NK-92 (cell line): Measurements from ENCODE around the gene C16orf96.

Source experiments
- DNase-seq: peaks from one replicate; lab custom pipeline; 2025; ENCODE audit not compliant: unreplicated experiment; lab: John Stamatoyannopoulos, UW

C16orf96 gene

GRCh38 chr16:4599545-4599944 is 43.4 kb downstream of the C16orf96 start:
- no peak for DNase-seq

DNA sequence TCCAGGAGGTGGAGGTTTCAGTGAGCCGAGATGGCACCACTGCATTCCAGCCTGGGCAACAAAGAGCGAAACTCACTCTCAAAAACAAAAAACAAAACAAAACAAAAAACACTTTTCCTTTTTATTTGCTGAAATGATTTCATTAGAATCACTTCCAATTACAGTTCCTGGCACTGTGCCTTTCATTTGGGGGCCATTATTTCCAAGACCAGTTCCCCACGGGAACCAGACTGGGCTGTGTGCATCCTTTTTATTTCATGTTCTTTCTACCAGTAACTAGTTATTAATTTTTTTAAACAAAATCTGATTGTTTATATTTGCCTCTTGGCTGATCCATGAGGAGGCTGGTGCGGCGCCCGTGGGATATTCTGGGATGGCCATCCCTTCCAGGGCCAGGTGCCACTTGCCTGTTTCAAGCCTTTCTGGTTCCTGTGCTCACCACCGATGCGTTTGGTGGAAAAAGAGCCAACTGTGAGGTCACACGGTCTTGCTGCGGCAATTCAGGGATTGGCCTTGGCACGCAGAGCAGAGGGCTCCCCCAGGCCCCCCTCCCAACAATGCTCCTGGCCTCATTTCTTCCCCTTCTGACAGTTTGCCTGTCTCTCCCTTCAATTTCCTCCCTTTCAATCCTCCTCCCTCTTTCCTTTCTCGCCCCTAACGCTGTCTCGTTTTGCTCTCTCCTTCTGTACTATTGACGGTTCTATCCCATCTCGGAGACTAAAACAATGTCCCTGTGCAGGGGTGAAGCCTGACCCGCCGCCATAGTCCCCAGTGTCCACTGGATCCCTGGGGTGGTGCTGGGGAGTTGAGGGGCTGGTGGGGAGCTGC is 45.1 kb downstream of the C16orf96 start:
- DNase-seq = no peak

- no peak for DNase-seq
Observed at GRCh38 chr16:4601864-4602186, 45.7 kb downstream of the C16orf96 start.

- DNase-seq = no peak
Observed at GRCh38 chr16:4602331-4602730, 46.2 kb downstream of the C16orf96 start.

DNA sequence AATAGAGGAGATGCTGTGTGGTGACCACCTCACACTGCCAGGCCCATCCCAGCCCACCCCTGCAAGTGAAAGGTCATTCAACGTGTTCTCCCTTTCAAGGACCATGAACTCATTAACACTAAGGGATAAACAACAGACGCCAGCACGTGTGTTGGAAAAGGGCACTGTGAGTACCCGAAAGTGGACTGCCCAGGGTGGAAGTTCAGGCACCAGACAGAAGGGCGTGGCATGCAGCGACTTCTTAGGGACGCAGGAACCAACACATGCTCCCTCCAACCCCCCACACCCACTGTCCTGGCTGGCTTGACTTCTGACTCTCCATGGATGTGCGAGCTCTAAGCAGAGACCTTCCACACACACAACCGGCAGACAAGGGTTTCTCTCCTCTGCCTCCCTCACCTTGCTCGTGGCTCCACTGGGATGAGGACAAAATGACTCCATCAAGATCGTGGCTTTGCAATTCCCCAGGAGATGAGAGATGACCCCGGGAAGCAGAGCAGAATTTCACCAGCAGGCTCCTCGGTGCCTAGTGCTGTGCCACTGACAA is 47.6 kb downstream of the C16orf96 start:
- no peak for DNase-seq

DNA sequence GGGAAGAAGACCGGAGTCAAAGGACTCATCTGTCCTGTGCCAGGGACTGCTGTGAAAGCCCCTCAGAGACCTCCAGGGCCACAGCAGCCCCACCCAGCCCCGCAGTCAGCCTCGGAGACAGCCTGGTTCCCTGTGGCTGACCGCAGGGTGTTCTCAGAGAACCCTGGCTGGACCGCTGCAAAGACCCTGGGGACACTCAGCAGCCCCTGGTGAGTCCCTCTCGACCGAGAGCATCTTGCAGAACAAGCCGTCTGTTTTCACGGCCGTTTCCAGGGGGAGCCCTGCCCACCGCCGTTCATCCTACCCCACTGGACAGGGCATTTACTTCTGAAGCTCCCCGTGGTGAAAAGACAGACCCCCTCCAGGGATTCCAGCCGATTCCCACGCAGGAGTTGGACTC is 48.3 kb downstream of the C16orf96 start:
- DNase-seq = no peak

GRCh38 chr16:4606354-4606753 is 50.2 kb downstream of the C16orf96 start:
- no peak for DNase-seq

- DNase-seq = no peak
Observed at GRCh38 chr16:4607841-4608703, 51.9 kb downstream of the C16orf96 start.

- no peak for DNase-seq
Observed at GRCh38 chr16:4608704-4608980, 52.5 kb downstream of the C16orf96 start.

DNA sequence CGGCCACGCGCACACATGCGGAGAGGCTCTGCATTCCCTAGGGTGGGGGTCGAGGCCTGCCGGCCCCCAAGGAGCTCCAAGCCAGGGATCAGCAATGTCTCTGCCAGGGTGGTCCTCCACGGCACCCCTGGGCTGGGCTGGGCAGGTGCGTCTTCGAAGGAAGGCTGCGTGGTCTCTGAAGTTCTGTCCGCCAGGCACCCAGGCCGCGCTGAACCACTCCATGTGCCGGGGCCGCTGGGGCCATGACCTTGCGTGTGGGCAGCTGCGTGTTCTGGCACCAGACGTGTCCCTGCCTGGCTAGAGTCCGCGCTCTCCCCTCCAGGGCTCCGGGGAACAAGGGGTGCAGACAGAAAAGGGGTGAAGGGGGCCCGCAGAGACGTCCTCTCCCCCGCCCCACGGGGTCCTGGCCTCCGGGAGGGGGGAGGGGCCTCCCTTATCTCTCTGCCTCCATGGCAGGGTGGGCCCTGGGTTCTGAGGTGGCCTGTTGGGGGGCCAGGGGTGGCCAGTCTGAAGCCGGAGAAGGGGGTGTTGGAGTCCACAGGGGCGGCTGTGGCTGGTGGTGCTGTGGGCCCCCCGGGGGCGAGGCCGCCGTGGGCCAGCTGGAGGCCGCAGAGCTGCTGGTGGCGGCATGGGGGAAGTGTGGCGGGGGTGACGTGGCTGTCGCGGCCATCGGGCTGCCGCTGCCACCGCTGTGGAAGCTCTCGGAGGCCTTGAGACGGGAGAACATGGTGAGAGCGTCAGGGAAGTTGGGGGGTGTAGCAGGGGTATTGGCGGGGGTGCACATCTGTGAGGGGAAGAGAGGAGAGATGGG is 53.3 kb downstream of the C16orf96 start:
- no peak for DNase-seq

DNA sequence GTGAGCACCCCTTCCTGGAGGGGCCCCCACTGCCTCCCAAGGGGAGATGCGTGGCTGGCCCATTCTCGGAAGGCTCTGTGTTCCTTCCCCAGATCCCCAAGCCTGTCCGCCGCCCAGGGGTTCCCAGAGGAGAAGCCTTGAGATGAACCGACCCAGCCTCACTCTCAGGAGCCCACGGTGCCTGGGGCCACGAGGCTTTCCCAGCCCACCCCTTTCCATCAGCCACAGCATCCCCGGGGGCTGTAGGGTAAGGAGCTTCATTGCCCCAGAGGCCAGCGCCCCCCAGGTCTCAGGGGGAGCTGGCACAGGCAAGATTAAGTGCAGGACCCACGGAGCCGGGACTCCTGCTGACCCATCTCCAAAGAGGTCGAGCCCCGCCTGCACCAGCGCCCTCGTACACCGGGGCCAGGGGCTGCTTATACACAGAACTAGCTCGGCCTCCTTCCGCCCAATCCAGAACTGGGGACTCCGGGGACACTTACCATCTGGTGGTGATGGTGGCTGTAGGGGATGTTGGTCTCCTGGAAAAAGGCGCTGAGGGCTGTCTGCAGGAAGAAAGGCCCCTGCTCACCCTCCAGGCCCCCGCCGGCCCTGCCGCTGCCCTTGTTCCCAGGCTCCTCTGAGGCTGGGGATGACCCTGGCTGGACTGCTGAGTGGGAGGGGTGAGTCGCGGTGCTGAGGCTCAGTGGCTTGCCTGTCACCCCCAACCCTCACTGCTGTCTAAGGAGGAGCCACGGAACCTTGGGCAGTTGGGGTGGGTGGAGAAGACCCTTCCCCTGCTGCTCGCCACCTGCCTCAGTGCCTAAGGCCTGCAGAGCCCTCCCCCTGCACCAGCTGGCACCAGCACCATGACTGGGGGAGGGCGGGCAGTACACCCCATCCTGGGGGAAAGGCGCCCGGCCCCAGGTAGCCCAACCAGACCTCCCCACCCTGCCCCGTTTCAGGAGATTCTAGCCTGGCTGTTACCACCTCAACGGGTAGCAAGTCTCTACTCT is 54.2 kb downstream of the C16orf96 start:
- no peak for DNase-seq

- no peak for DNase-seq
Observed at GRCh38 chr16:4611337-4612021, 55.3 kb downstream of the C16orf96 start.

DNA sequence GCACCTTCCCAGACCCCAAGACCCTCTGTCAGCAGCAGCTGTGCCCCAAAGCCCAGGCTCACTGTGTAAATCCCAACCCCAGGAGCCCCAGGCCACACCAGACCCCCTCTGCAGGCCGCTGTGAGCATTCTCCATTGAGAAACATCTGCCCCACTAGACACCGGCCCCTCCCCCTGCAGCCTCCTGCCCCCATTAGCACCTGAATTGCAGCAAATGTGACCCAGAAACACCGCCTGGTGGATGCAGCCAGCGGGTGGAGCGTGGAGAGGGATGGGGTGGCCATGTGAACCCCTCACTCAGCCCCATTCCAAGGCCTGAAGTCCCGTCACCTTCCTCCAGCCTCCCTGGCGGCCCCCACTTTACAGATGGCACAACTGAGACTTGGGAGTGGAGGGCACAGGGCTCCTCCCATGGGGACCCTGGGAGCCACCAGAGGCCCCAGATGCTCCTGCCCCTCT is 56.4 kb downstream of the C16orf96 start:
- DNase-seq = no peak

GRCh38 chr16:4612977-4613635 is 57.0 kb downstream of the C16orf96 start:
- no peak for DNase-seq

DNA sequence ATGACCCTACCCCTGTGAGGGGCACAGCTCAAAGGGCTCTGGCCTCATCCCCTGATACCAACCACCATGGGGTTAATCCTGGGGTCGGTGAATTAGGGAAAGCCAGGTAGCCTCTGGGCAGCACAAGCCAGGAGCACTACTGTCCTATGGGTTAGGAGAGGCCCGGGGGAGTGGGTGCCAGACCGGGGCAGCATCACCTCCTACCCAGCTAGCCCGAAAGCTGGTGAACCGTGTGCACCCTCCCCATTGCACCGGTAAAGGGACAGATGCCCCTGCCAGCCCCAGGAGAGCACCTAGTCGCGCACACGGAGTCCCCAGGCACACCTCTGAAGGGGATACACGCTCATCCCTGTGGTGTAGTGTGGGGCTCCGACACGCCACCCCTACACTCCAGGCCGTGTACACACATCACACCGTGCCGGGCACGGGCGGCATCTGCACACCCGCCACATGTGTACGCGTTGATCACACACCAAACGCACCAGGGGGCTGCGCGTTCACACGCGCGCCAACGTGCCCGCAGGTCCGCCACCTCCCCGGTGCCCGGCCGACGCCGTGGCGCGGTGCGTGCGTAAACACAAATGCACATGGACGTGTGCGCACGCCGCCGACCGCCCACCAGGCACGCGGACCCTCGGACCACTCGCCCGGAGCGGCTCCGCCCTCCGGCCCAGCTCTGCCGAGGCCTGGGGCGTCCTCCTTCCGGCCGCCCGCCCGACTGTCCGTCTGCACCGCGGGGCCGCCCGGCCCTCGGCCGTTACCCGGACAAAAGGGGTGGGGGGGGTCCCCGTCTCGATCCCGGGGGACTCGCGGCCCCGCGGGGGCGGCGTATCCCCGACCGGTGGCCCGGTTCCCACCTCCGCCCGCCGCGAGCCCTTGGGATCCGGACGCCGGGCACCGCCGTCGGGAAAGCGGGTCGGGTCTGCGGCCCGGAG is 57.8 kb downstream of the C16orf96 start:
- no peak for DNase-seq

GRCh38 chr16:4614571-4615383 is 58.6 kb downstream of the C16orf96 start, which contains the start of gene UBALD1:
TSS of gene UBALD1 (minus strand) at chr16:4614888. CDS start at chr16:4614797, 91 bp downstream.
- no peak for DNase-seq
